K562 (cell line): ENCODE measurements around the gene P4HTM. TPM values are rescaled to one million over a fixed set of nuclear protein-coding genes. Genes with fewer than 3 reads are reported as not detected.

Experiments
- ATAC-seq: fragments of 200-7000 bp; cut with Tn5 transposase; 3 replicates; pipeline ENCODE4 v1.9.1; 2020; ENCODE audit warnings: moderate library complexity
- BruUV-seq: library from RNA; stranded (reverse); fragments of 400-500 nt; replicated peaks from 2 replicates; lab custom pipeline; 2021; lab: Mats Ljungman, UMichigan
- CTCF ChIA-PET: fragments of 300-600 bp; formaldehyde crosslinking; extraction: SDS; loops from one replicate; lab custom pipeline; 2021; ENCODE audit warnings: low intra/inter-chr PET ratio; lab: Yijun Ruan, JAX
- POLR2A ChIA-PET: fragments of 300-600, 350-650 bp; sonication (Branson Sonifier 250); formaldehyde crosslinking; extraction: SDS; loops from one replicate; lab custom pipeline; 2021; ENCODE audit warnings: antibody characterized with exemption, inconsistent platforms; lab: Yijun Ruan, JAX
- DNase-seq, 4 experiments: peaks; one replicate each; pipeline versions ENCODE4 v3.0.0 to v3.0.0-alpha.2; 2011 to 2018; ENCODE audit warnings: low spot score in 3 of 4, mixed read lengths in 3 of 4; ENCODE audit errors: extremely low read depth in 1 of 4
- FAIRE-seq: peaks from 2 replicates; lab custom pipeline; 2011; peaks lifted over from hg19 to GRCh38; lab: Jason Lieb, UNC
- H2AFZ ChIP-seq: 2 replicates; pipeline ENCODE4 v1.6.0; 2011; ENCODE audit warnings: low read depth, low read length, control low read depth, inconsistent platforms
- H3K27ac ChIP-seq: fragments of 200-600 bp; 3 replicates; pipeline ENCODE4 v1.8.0; 2011; ENCODE audit warnings: low read depth, mild to moderate bottlenecking, control low read depth, inconsistent platforms, low read length, moderate library complexity, mixed read lengths; ENCODE audit errors: extremely low read depth
- H3K27me3 ChIP-seq, 2 experiments: fragments of 300-600 bp in 1 of 2; 2 replicates in 1 of 2; 3 replicates in 1 of 2; pipeline versions ENCODE4 v1.6.0 to v1.8.0; 2011; ENCODE audit warnings: inconsistent platforms in 2 of 2, low read length in 2 of 2, mild to moderate bottlenecking in 1 of 2, mixed read lengths in 1 of 2, moderate library complexity in 1 of 2; ENCODE audit not compliant: control insufficient read depth in 2 of 2, insufficient read depth in 2 of 2
- H3K36me3 ChIP-seq: fragments of 300-600 bp; 3 replicates; pipeline ENCODE4 v1.8.0; 2011; ENCODE audit warnings: mild to moderate bottlenecking, low read length, inconsistent platforms; ENCODE audit not compliant: control insufficient read depth, insufficient read depth
- H3K4me1 ChIP-seq, 2 experiments: fragments of 200-600 bp in 1 of 2; replicated peaks in 1 of 2; 2 replicates in 1 of 2; 3 replicates in 1 of 2; pipeline versions ENCODE4 v1.5.1 to v1.8.0; 2011; ENCODE audit warnings: inconsistent platforms in 2 of 2, low read length in 2 of 2, mild to moderate bottlenecking in 1 of 2, mixed read lengths in 1 of 2, moderate library complexity in 1 of 2; ENCODE audit not compliant: control insufficient read depth in 2 of 2, insufficient read depth in 2 of 2
- H3K4me2 ChIP-seq: 2 replicates; pipeline ENCODE4 v1.6.1; 2011; ENCODE audit warnings: low read length, control low read depth, inconsistent platforms, mixed read lengths; ENCODE audit not compliant: insufficient read depth
- H3K4me3 ChIP-seq: fragments of 200-600 bp; sonication (generic), shearing (Covaris generic); 2 replicates; pipeline ENCODE4 v1.5.1; 2016; ENCODE audit warnings: control low read depth, inconsistent platforms
- H3K79me2 ChIP-seq: fragments of 200-600 bp; 3 replicates; pipeline ENCODE4 v1.8.0; 2011; ENCODE audit warnings: low read length, inconsistent platforms; ENCODE audit not compliant: control insufficient read depth, insufficient read depth
- H3K9ac ChIP-seq, 2 experiments: 2 replicates each; pipeline versions ENCODE4 v1.6.0 to v1.6.1; 2011; ENCODE audit warnings: low read depth in 2 of 2, low read length in 2 of 2, control low read depth in 1 of 2, inconsistent platforms in 1 of 2, mild to moderate bottlenecking in 1 of 2, mixed read lengths in 1 of 2; ENCODE audit not compliant: insufficient read depth in 1 of 2
- H3K9me1 ChIP-seq: one replicate; pipeline ENCODE4 v1.6.0; 2011; ENCODE audit warnings: inconsistent platforms, mild to moderate bottlenecking, low read length, moderate library complexity; ENCODE audit not compliant: control insufficient read depth, insufficient read depth
- H3K9me3 ChIP-seq: replicated peaks from 2 replicates; pipeline ENCODE4 v1.5.1; 2011; ENCODE audit warnings: low read depth, low read length, inconsistent platforms; ENCODE audit not compliant: control insufficient read depth, insufficient read depth
- H4K20me1 ChIP-seq: replicated peaks from 2 replicates; pipeline ENCODE4 v1.6.1; 2011; ENCODE audit warnings: low read length, inconsistent platforms, mixed read lengths; ENCODE audit not compliant: control insufficient read depth, insufficient read depth
- AFF1 ChIP-seq, 2 experiments: fragments of 450-650 bp; IDR thresholded peaks; 2 replicates each; pipeline ENCODE4 v1.6.1; 2018; ENCODE audit warnings: mild to moderate bottlenecking in 2 of 2, low read depth in 1 of 2; ENCODE audit not compliant: partially characterized antibody in 2 of 2
- BRD9 ChIP-seq: fragments of 450-650 bp; IDR thresholded peaks from 2 replicates; pipeline ENCODE4 v1.6.1; 2018; ENCODE audit warnings: low read depth; ENCODE audit not compliant: partially characterized antibody
- BRF1 ChIP-seq: IDR thresholded peaks from 3 replicates; pipeline ENCODE4 v1.6.1; 2011; ENCODE audit warnings: borderline replicate concordance, mild to moderate bottlenecking; ENCODE audit not compliant: insufficient read length; ENCODE audit errors: extremely low read depth
- CBX1 ChIP-seq: sonication (generic); IDR thresholded peaks from 2 replicates; pipeline ENCODE4 v1.6.1; 2016; ENCODE audit warnings: antibody characterized with exemption, low read depth, mild to moderate bottlenecking
- COPS2 ChIP-seq: fragments of 450-650 bp; conservative IDR thresholded peaks from 2 replicates; pipeline ENCODE4 v1.6.1; 2016; ENCODE audit warnings: mild to moderate bottlenecking, moderate library complexity
- ELF2 ChIP-seq: fragments of 250-450 bp; sonication (Bioruptor Pico); IDR thresholded peaks from 2 replicates; pipeline ENCODE4 v1.5.0; 2021; ENCODE audit warnings: mild to moderate bottlenecking
- GTF2E2 ChIP-seq: fragments of 200-800 bp; sonication (Bioruptor generic); IDR thresholded peaks from 2 replicates; pipeline ENCODE4 v1.6.1; 2016; ENCODE audit warnings: missing genetic modification characterization, missing compliant biosample characterization
- LARP7 ChIP-seq: fragments of 450-650 bp; IDR thresholded peaks from 2 replicates; pipeline ENCODE4 v1.6.1; 2016
- MTA3 ChIP-seq: fragments of 450-650 bp; formaldehyde crosslinking; IDR thresholded peaks from 2 replicates; pipeline ENCODE4 v1.6.1; 2017; ENCODE audit warnings: mild to moderate bottlenecking, borderline replicate concordance
- PHB2 ChIP-seq: fragments of 450-650 bp; IDR thresholded peaks from 2 replicates; pipeline ENCODE4 v1.6.1; 2017; ENCODE audit warnings: low read depth
- PYGO2 ChIP-seq: fragments of 450-650 bp; IDR thresholded peaks from 2 replicates; pipeline ENCODE4 v1.6.1; 2016; ENCODE audit warnings: mild to moderate bottlenecking, missing genetic modification characterization, moderate library complexity, missing compliant biosample characterization
- RBM22 ChIP-seq: fragments of 200-400 bp; formaldehyde crosslinking; IDR thresholded peaks from 2 replicates; pipeline ENCODE4 v1.6.1; 2018; ENCODE audit warnings: low read length, low read depth; ENCODE audit not compliant: poor library complexity, severe bottlenecking
- RHOXF2B ChIP-seq: fragments of 250-450 bp; sonication (Bioruptor Pico); conservative IDR thresholded peaks from 2 replicates; pipeline ENCODE4 v1.5.1; 2021
- TCFL5 ChIP-seq: fragments of 250-450 bp; sonication (Bioruptor Pico); conservative IDR thresholded peaks from 2 replicates; pipeline ENCODE4 v1.6.1; 2021; ENCODE audit warnings: mild to moderate bottlenecking, moderate library complexity, matching md5 sums
- USF1 ChIP-seq: sonication (generic); formaldehyde crosslinking; IDR thresholded peaks from 2 replicates; pipeline ENCODE4 v1.9.0; 2022; ENCODE audit warnings: mild to moderate bottlenecking, missing genetic modification reagents
- ZNF395 ChIP-seq: fragments of 200-800 bp; sonication (Bioruptor generic); IDR thresholded peaks from 2 replicates; pipeline ENCODE4 v1.6.1; 2017; ENCODE audit warnings: missing genetic modification characterization, missing compliant biosample characterization
- ZNF778 ChIP-seq: fragments of 450-650 bp; formaldehyde crosslinking; IDR thresholded peaks from 2 replicates; pipeline ENCODE4 v1.4.0; 2020; ENCODE audit warnings: mild to moderate bottlenecking, moderate library complexity
- WGBS: fragments of 100-300 bp; shearing (Covaris generic); methylation state at CpG from one replicate; pipeline ENCODE4 v1.1.6; 2016; ENCODE audit warnings: low coverage, mixed read lengths; ENCODE audit not compliant: insufficient coverage; ENCODE audit errors: missing lambda C conversion rate; 5-methylcytosine and 5-hydroxymethylcytosine counted together
- in situ Hi-C: fragments of 300-500 bp; cut with MboI; formaldehyde crosslinking; loops from 4 replicates; pipeline ENCODE4 v1.15.0; 2018; ENCODE audit warnings: inconsistent platforms, mixed read lengths
- intact Hi-C: fragments of 100-400 bp; cut with micrococcal nuclease; formaldehyde crosslinking; loops from 2 replicates; pipeline ENCODE4 v1.14.2; 2022
- polyA plus RNA-seq, 8 experiments: library from polyadenylated mRNA; depleted of rRNA in 4 of 8; stranded (reverse) in 5 of 8; unstranded in 3 of 8; fragments of >200 nt; fragmentation: Nextera tagmentation in 2 of 8; fragmentation: Illumina TruSeq in 1 of 8; extraction: Ambion mirVana in 2 of 8; extraction: Trizol in 1 of 8; gene quantifications; 2 replicates each; pipeline versions ENCODE4 v1.2.1 to v1.2.3, GENCODE V29; 2011 to 2014; ENCODE audit warnings: inconsistent platforms in 1 of 8, missing spikeins in 1 of 8
- total RNA-seq, 7 experiments: library from RNA; depleted of rRNA in 6 of 7; stranded (reverse); fragments of >200 nt in 6 of 7; fragmentation: Illumina TruSeq in 2 of 7; extraction: Trizol in 2 of 7; gene quantifications; 2 replicates each; pipeline versions ENCODE4 v1.2.1 to v1.2.3, GENCODE V29; 2011 to 2021; ENCODE audit warnings: low replicate concordance in 1 of 7

P4HTM gene
- total and polyA plus RNA-seq, 9 of the 15 experiments (the other 6 are each of a cell fraction or from before 2014, with no cell fraction given): 0.09 to 0.66 (median 0.25) TPM; not detected in 2

- Histone ChIP-seq H2AFZ (no peak overlapping the region), H3K27ac (no peak overlapping the region), H3K9ac (no peak overlapping the region), H3K4me3 (no peak overlapping the region), H3K36me3 (peaks cover 32% of the 10 kb centered on the region), H3K4me1 (peaks cover 0 to 3% of the 10 kb centered on the region in 2 experiments; a peak in 1 of 5 replicates), H3K9me3 (no peaks in the 10 kb centered on the region), H3K9me1 (no peaks in the 10 kb centered on the region), H4K20me1 (no peaks in the 10 kb centered on the region), H3K4me2 (no peak overlapping the region), H3K27me3 (no peaks in the 10 kb centered on the region), H3K79me2 (peaks cover 60% of the 10 kb centered on the region)
- in situ Hi-C loops: no loop called here
- FAIRE-seq: no peak
- no peak for ATAC-seq
- no TSS peak for BruUV-seq
- intact Hi-C loops: no loop called here
- ChIA-PET CTCF (no interaction called here), POLR2A (interaction anchor here (1.0 kb wide), 1 partner anchor 13 kb away, joined by 3 read pairs; no protein-coding TSS in a partner anchor)
- WGBS: 88% methylated on average over 2 of the region's 2 CpGs
- no peak for DNase-seq
- TF ChIP-seq PYGO2 (tag) (no peak), TCFL5 (CRISPR knock-in tag) (no peak), ZNF395 (no peak), AFF1 (IDR thresholded peaks at IDR 0.05; ENCODE audit: low read depth in 1 of 2, partially characterized antibody in 2 of 2) (no peak), USF1 (CRISPR knock-in tag) (no peak), GTF2E2 (no peak), LARP7 (no peak), BRD9 (no peak), COPS2 (no peak), MTA3 (no peak), ZNF778 (CRISPR knock-in tag) (no peak), RBM22 (no peak), RHOXF2B (CRISPR knock-in tag) (no peak), BRF1 (no peak), ELF2 (CRISPR knock-in tag) (no peak), PHB2 (no peak), CBX1 (no peak)
Measured at GRCh38 chr3:48945432-48945831, 44.6 kb upstream of the P4HTM start.
